ENCODE data around the gene MEMO1.

- TF ChIP-seq CTCF (IDR thresholded peaks at IDR 0.05; ENCODE audit: low read depth, low read length, poor library complexity, severe bottlenecking) (no peak), EZH2phosphoT487 (IDR thresholded peaks at IDR 0.05; ENCODE audit: borderline replicate concordance, low read length) (no peak)
These were observed 77.7 kb downstream of the MEMO1 start for GRCh38 chr2:31933066-31933465.
